Measurements from ENCODE around the gene MAMDC2. TPM values are rescaled to one million over a fixed set of nuclear protein-coding genes. Genes with fewer than 3 reads are reported as not detected.

MAMDC2 gene
- total RNA-seq, 1 donor from 2014 or later: 0.10 TPM

DNA sequence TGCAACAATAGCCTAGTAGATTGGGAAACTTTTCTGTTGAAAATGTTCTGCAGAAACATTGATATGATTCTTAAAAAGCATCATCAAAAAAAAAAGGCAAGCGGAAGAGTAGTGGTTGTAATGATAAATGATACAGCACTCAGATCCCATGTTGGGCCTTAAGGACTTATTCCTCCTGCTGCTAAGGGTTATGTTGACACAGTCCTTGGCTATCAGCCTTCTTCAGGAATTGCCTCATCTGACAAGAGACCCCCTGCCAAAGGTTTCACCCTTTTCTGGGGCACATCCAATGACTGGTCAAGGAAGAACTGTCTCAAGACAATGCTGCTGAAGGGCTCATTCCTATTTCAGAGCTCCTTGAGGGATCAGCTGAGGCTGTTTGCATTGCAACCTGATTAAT is 44.3 kb upstream of the MAMDC2 start:
- Mint-ChIP-seq H3K4me1 (ENCODE audit: unreplicated experiment) (no peaks in the 10 kb centered on the region), H3K36me3 (ENCODE audit: low read depth, unreplicated experiment) (no peaks in the 10 kb centered on the region)
- no peak for DNase-seq (ENCODE audit: low spot score)

DNA sequence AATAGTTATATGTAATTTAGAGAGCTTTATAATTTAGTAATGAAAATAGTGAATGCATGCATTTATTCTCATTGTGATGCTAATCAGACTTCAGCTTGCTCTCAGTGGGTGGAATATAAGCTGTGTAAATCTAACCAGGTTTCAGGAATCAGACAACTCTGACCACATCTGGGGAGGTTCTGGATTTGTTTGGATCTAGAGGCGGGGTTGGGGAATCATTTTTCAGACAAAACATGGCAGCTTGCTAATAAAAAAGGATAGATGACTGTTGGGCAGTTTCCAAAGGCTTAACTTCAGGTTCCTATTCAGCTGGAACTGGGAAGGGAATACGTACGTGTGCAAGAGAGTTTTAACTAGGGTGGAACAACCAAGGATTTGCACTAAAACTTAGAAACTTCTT is 43.2 kb upstream of the MAMDC2 start:
- no peaks in the 10 kb centered on the region for H3K36me3 Mint-ChIP-seq (ENCODE audit: low read depth, unreplicated experiment)
- H3K4me1 Mint-ChIP-seq (ENCODE audit: unreplicated experiment): no peaks in the 10 kb centered on the region
- TF ChIP-seq, protein P1, sequence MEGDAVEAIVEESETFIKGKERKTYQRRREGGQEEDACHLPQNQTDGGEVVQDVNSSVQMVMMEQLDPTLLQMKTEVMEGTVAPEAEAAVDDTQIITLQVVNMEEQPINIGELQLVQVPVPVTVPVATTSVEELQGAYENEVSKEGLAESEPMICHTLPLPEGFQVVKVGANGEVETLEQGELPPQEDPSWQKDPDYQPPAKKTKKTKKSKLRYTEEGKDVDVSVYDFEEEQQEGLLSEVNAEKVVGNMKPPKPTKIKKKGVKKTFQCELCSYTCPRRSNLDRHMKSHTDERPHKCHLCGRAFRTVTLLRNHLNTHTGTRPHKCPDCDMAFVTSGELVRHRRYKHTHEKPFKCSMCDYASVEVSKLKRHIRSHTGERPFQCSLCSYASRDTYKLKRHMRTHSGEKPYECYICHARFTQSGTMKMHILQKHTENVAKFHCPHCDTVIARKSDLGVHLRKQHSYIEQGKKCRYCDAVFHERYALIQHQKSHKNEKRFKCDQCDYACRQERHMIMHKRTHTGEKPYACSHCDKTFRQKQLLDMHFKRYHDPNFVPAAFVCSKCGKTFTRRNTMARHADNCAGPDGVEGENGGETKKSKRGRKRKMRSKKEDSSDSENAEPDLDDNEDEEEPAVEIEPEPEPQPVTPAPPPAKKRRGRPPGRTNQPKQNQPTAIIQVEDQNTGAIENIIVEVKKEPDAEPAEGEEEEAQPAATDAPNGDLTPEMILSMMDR (IDR thresholded peaks at IDR 0.05; ENCODE audit: unreplicated experiment): no peak
- no peak for DNase-seq (ENCODE audit: low spot score)
- H3K4me3 Mint-ChIP-seq (ENCODE audit: unreplicated experiment): no peak overlapping the region
- H3K9me3 Mint-ChIP-seq (ENCODE audit: unreplicated experiment): no peaks in the 10 kb centered on the region
- no peak overlapping the region for H3K27ac Mint-ChIP-seq (ENCODE audit: unreplicated experiment)
- peaks cover 2% of the 10 kb centered on the region for H3K27me3 Mint-ChIP-seq (ENCODE audit: unreplicated experiment)

More for the DNA sequence above, 44.3 kb upstream of the MAMDC2 start:
- Mint-ChIP-seq H3K4me3 (ENCODE audit: unreplicated experiment) (no peak overlapping the region), H3K27me3 (ENCODE audit: unreplicated experiment) (peaks cover 2% of the 10 kb centered on the region), H3K27ac (ENCODE audit: unreplicated experiment) (no peak overlapping the region), H3K9me3 (ENCODE audit: unreplicated experiment) (no peaks in the 10 kb centered on the region)
- TF ChIP-seq, protein P1 (IDR thresholded peaks at IDR 0.05; ENCODE audit: unreplicated experiment): no peak

DNA sequence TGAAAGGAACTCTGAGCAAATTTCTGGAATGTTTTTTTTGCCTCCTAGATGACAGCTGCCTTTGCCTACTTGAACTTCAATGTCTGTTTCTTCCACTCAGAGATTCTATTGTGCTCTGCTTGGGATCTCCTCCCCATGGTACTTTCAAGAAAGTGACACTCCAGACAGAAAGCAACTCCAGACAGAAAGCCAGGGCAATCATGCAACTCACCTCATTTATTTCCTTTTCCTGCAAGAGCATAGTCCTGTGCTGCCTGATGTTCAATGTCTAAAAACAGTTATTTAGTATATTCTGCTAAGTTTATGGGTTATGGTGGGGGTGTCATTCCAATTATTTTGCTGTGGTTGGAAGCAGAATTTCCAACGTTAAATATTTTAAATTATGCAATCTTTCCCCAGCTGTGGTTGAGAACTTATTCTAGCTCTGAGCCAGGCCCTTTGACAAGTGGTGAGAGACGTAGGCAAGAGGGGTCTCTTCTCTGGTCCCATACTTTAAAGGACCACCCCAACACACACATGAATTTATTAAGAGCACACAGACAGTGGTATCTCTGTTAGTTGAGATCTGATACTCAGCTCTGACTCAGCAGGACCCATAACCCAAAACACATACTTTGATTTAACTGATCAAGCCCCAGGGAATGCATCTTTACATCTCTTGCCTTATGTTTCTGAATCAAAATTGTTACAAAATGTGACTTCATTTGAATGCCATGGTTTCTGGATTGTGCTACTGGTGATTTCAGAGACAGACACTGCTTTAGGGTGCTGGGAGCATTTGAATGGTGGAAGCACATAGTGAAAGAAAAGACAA is 39.5 kb upstream of the MAMDC2 start:
- Mint-ChIP-seq H3K27ac (ENCODE audit: unreplicated experiment) (no peak overlapping the region), H3K36me3 (ENCODE audit: low read depth, unreplicated experiment) (no peaks in the 10 kb centered on the region), H3K4me3 (ENCODE audit: unreplicated experiment) (no peak overlapping the region), H3K9me3 (ENCODE audit: unreplicated experiment) (no peaks in the 10 kb centered on the region), H3K4me1 (ENCODE audit: unreplicated experiment) (no peaks in the 10 kb centered on the region), H3K27me3 (ENCODE audit: unreplicated experiment) (peaks cover 2% of the 10 kb centered on the region)
- TF ChIP-seq, protein P1 (IDR thresholded peaks at IDR 0.05; ENCODE audit: unreplicated experiment): no peak
- DNase-seq (ENCODE audit: low spot score): no peak

DNA sequence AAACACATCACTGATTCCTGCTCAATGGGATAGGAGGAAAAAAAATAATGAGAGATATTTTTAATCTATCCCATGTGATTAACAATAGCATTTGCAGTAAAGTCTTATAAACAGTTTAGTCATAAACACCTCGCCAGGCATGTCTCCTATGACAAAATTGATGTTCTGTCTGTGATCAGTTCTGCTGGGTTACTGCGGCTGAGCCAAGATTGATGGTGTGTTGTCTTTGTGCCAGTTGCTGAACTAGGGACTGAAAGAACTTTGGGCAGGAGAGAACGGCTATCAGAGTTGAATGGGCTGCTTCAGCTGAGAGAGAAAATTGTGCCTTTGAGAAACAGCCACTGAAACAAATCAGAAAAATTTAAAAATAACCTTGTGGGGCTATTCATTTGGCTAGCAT is 37.3 kb upstream of the MAMDC2 start:
- H3K9me3 Mint-ChIP-seq (ENCODE audit: unreplicated experiment): no peaks in the 10 kb centered on the region
- no peaks in the 10 kb centered on the region for H3K27me3 Mint-ChIP-seq (ENCODE audit: unreplicated experiment)
- no peak for DNase-seq (ENCODE audit: low spot score)
- H3K4me1 Mint-ChIP-seq (ENCODE audit: unreplicated experiment): no peaks in the 10 kb centered on the region
- H3K4me3 Mint-ChIP-seq (ENCODE audit: unreplicated experiment): no peak overlapping the region
- TF ChIP-seq, protein P1 (IDR thresholded peaks at IDR 0.05; ENCODE audit: unreplicated experiment): no peak
- no peaks in the 10 kb centered on the region for H3K36me3 Mint-ChIP-seq (ENCODE audit: low read depth, unreplicated experiment)
- no peak overlapping the region for H3K27ac Mint-ChIP-seq (ENCODE audit: unreplicated experiment)

DNA sequence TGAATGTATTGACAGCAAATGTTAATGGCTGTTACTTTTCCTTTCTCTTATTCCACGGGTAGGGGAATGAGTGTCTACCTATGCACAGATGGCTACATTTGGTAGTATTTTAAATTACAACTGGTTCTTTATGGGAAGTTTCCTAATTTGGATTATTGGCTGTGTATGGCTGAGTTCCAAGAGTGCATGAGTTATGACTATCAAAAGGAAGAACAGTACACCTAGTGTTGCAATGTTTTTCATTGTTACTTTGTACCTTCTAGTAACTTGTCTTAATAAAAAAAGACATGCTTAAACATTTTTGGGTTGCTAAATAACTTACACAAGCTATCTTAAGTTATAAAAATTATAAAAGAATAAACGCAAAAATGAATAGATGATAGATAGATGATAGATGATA is 35.8 kb upstream of the MAMDC2 start:
- TF ChIP-seq, protein P1 (IDR thresholded peaks at IDR 0.05; ENCODE audit: unreplicated experiment): no peak
- Mint-ChIP-seq H3K27me3 (ENCODE audit: unreplicated experiment) (no peaks in the 10 kb centered on the region), H3K36me3 (ENCODE audit: low read depth, unreplicated experiment) (no peaks in the 10 kb centered on the region), H3K9me3 (ENCODE audit: unreplicated experiment) (no peaks in the 10 kb centered on the region), H3K27ac (ENCODE audit: unreplicated experiment) (no peak overlapping the region), H3K4me1 (ENCODE audit: unreplicated experiment) (peaks cover 2% of the 10 kb centered on the region), H3K4me3 (ENCODE audit: unreplicated experiment) (no peak overlapping the region)
- no peak for DNase-seq (ENCODE audit: low spot score)

Measured in endothelial cell (in vitro differentiated cells).